Spleen (tissue), 7 donors: ENCODE measurements around the gene NEU3.

ENCODE experiments used
- POLR2A ChIP-seq, 3 donors: fragments of 450-650 bp; IDR thresholded peaks; one replicate each; pipeline ENCODE4 v1.5.1; 2017; ENCODE audit warnings: antibody characterized with exemption in 3 of 3, mild to moderate bottlenecking in 1 of 3
- POLR2AphosphoS5 ChIP-seq, 3 donors: sonication (generic); formaldehyde crosslinking; IDR thresholded peaks; one replicate each; pipeline ENCODE4 v1.5.1; 2017; ENCODE audit warnings: antibody characterized with exemption in 3 of 3
- TF ChIP-seq, protein P1 (sequence below), 11 experiments: fragments of 200-600 bp in 7 of 11; fragments of 450-650 bp in 4 of 11; sonication (generic) in 4 of 11; IDR thresholded peaks in 8 of 11; conservative IDR thresholded peaks in 3 of 11; 1 replicate in 7 of 11; 2 replicates in 4 of 11; pipeline versions ENCODE4 v1.4.0 to v1.8.0; 2016 to 2021; ENCODE audit warnings: antibody characterized with exemption in 11 of 11, inconsistent platforms in 4 of 11, mild to moderate bottlenecking in 1 of 11
- donor health status: DM: no; HTN: no; CAD: no; lungs with moderate emphysema.
- donor health status: DM: no; HTN: no; CAD: no.
- donor health status: DM: no; HTN: no; CAD: no.

DNA sequence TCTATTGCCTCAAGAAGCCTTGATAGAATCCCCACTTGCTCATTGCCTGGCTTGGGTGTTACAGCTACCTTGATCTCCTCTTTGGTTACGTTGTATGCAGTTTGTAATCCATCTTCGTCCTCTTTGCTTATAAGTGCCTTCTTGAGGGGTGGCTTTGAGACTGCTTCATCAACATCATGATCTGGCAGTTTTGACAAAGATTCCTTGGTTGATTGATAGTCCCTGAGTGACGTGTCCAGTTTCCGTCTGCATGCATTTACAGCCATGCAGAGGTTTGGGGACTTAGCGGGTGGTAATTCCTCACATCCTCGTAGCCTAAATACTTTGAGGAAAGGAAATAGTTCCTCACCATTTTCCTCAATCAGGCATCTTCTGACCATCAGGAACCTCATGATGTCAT, 23.1 kb downstream of the NEU3 start:
- TF ChIP-seq POLR2A (IDR thresholded peaks at IDR 0.05), result no peak
- TF ChIP-seq, protein P1, sequence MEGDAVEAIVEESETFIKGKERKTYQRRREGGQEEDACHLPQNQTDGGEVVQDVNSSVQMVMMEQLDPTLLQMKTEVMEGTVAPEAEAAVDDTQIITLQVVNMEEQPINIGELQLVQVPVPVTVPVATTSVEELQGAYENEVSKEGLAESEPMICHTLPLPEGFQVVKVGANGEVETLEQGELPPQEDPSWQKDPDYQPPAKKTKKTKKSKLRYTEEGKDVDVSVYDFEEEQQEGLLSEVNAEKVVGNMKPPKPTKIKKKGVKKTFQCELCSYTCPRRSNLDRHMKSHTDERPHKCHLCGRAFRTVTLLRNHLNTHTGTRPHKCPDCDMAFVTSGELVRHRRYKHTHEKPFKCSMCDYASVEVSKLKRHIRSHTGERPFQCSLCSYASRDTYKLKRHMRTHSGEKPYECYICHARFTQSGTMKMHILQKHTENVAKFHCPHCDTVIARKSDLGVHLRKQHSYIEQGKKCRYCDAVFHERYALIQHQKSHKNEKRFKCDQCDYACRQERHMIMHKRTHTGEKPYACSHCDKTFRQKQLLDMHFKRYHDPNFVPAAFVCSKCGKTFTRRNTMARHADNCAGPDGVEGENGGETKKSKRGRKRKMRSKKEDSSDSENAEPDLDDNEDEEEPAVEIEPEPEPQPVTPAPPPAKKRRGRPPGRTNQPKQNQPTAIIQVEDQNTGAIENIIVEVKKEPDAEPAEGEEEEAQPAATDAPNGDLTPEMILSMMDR (IDR thresholded peaks at IDR 0.05 in 8 of 11, conservative IDR thresholded peaks at IDR 0.05 in 3 of 11), result no peak
- TF ChIP-seq POLR2AphosphoS5 (IDR thresholded peaks at IDR 0.05), result no peak
